GM12892 (cell line): ENCODE results near the gene NRF1.
"Not testable (repeated sequence)": the region's sequence is repeated elsewhere in the genome, so short reads cannot be mapped to it uniquely, and the experiment has no call there.

ENCODE experiments used
- DNase-seq: peaks from one replicate; pipeline ENCODE4 v3.0.0; 2011; ENCODE audit not compliant: insufficient read length
- FAIRE-seq: peaks from 2 replicates; lab custom pipeline; 2011; peaks lifted over from hg19 to GRCh38; lab: Jason Lieb, UNC
- POLR2A ChIP-seq: IDR thresholded peaks from 2 replicates; pipeline ENCODE4 v1.6.1; 2011; ENCODE audit warnings: low read depth, low read length, control low read depth
- POLR2AphosphoS5 ChIP-seq: IDR thresholded peaks from 2 replicates; pipeline ENCODE4 v1.6.1; 2011; ENCODE audit warnings: low read depth, low read length, control low read depth
- TAF1 ChIP-seq: IDR thresholded peaks from 2 replicates; pipeline ENCODE4 v1.6.1; 2011; ENCODE audit warnings: low read depth, mild to moderate bottlenecking, control low read depth, low read length, borderline replicate concordance

The NRF1 gene

DNA sequence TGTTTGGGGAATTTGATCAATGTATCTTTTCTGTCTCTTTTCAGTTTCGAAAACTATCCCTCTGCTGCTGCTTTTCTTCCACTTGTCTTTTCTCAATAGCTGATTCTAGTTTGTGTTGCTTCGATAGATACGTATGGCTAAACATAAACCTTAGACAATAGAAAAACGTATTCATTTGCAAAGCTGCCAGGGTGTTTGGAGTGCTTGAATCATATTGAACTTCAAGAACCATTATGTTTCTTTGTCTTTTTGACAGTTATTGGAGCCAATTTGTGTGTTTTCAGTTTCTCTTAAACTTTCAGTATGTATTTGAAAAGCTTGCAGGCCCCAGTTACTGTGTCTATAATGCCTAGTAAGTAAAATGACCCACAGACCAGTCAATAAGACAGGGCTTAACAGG, 25.1 kb downstream of the NRF1 start:
- FAIRE-seq = no peak
- TF ChIP-seq POLR2AphosphoS5 = no peak
- no peak for TF ChIP-seq POLR2A
- TF ChIP-seq TAF1 = no peak

DNA sequence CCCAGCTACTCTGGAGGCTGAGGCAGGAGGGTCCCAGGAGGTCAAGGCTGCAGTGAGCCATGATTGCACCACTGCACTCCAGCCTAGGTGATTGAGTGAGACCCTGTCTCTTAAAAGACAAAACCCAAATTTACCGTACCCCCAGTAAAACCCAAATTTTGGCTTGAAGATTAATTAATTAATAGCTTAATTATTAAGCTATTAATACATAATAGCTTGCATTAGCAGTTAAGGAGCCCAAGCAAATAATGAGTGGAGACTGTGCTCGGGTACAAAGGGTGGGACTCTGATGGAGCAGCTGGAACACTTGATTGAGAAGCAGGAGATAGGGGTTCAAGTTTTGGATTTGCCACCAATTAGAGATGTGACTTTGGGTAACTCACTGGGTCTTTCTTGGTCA, 28.9 kb downstream of the NRF1 start:
- no peak for FAIRE-seq
- DNase-seq = no peak
- no peak for TF ChIP-seq TAF1
- no peak for TF ChIP-seq POLR2AphosphoS5
- TF ChIP-seq POLR2A = no peak

More for the DNA sequence above, 25.1 kb downstream of the NRF1 start:
- DNase-seq = no peak

DNA sequence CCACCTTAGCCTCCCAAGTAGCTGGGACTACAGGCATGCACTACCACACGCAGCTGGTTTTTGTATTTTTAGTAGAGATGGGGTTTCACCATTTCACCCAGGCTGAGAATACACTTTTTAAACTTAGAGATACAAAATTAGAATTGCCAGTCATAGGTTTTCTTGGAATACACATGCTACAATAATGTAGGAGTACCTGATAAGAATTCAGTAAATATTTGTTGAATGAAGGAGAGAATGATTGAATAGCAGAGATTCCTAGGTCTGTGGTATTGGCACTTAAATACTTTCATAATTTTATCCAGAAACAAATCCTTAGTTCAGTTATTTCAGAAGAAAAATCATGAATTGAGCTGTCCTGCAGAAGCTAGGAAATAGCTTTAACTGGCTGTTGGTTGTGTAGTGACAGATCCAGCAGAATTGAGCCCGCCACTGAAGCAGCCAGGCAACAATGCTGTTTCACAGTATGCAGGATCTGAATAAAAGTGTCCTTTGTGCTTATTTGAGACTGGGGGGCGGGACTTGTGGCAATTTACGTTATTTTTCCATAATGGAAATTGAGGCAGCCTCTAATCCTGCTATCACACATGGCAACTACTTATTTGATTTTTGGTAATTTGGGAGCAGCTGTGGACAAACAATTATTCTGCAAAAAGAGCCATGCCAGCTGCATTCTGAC, 31.5 kb downstream of the NRF1 start:
- no peak for DNase-seq
- no peak for FAIRE-seq
- TF ChIP-seq POLR2AphosphoS5 = no peak
- TF ChIP-seq POLR2A = no peak
- no peak for TF ChIP-seq TAF1

DNA sequence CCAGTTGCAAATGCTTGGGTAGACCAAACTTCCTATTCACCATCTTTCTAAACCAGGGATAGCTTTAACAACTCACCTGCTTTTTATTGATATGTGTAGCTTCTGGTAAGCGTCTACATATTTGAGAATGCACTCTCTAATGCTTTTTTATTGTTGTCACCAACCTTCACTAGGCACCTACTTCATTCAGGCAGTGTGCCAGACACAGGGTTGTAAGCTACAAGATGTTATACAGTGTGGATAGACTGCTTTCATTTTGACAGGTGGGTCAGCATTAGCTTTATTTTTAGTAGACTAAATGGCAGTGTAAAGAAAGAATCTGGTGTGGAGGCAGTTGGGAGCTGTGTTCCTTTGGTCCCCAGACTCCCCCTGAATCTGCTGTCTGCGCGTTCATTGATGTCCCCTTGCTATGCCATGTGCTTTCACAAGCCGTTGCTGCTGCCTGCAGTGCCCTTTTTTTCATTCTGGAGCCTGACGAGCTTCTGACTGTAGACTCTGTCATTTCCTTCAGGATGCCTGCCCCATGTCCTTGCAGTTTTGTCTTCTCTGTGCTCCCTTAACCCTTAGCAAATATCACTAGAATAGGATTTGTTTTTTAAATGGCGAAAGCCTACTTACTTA, 32.1 kb downstream of the NRF1 start:
- FAIRE-seq = no peak
- no peak for DNase-seq

DNA sequence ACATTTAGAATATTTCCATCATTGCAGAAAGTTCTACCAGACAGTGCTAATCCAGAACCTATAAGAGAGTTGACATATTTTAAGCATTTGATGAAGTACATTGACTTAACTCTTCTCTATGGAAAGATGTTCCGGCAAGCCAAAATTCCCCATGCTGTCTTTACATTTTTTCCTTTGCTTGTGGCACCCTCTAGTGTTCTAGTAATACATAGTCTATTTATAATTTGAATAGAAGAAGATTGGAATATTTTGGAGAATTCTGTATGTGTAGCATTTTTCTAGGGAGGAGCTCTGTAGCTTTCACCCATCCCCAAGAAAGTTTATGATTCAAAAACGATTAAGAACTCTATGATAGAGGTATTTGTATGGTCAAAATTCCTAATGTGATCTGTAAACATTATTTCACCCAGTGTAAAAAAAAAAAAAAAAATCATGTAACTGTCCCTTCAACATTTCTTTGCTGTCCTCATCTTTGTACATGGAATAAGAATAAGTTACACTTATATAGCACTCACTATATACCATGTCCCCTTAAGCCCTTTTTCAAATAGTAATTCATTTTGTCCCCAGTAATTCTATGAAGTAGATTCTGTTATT, 33.2 kb downstream of the NRF1 start:
- no peak for TF ChIP-seq TAF1
- TF ChIP-seq POLR2AphosphoS5 = no peak
- DNase-seq (no peak), FAIRE-seq (no peak)

More for the DNA sequence above, 32.1 kb downstream of the NRF1 start:
- no peak for TF ChIP-seq POLR2AphosphoS5
- TF ChIP-seq TAF1 = no peak
- no peak for TF ChIP-seq POLR2A

DNA sequence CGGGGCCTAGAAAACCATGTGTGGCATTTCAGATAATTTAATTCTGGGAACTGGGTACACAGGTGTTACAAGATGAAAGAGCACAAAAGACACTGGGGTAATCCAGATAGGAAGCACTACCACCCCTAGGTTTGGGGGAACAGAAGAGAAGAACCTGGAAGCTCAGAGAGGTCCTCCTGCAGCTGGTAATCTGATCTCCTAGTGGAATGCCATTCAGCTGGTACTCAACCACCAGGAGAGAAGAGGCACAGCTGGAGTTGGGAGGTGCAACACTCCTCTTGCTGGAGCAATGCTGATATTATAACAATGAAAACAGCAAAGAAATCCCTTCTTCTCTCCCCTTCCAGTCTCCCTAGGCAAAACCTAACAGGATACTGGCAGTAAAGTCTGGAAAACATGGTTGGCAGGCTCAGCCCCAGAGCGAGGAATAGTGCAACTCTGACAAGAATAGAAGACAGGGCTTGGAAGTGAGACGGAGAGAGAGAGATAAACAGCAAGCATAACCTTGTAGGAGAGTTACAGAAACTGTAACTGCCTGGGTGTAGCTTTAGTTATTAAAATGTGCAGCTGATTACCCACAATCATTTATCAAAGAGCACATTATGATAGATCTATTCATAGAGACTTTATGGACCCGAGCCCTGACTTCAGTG, 35.0 kb downstream of the NRF1 start:
- no peak for DNase-seq

DNA sequence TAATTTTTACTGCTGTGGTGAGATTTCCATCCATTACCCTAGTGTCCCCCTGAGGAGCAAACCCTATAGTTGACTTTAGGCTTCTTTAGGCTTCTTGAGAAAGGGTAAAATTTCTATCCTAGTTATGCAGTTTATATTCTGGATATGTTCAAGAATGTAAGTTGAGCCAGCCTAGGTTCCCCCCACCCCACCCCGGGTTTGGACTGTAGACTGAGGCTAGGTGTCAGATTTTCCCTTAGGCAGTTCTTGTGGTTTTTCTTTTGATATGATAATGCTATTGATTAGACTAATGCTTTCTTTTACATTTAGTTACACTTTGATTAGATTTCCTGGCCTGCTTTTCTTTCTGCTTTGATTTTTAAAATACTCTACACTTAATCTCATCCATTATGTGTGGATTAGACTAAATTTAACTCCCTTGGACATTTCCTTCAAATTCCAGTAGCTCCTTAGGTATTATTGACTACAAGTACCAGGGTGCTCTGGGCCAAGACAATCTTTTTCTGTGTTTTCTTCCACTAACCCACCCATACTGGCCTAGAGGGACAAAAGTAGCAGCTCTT, 37.7 kb downstream of the NRF1 start:
- DNase-seq (no peak), FAIRE-seq (no peak)
- TF ChIP-seq POLR2A = no peak
- TF ChIP-seq TAF1 = no peak
- no peak for TF ChIP-seq POLR2AphosphoS5

More for the DNA sequence above, 35.0 kb downstream of the NRF1 start:
- no peak for TF ChIP-seq TAF1
- TF ChIP-seq POLR2A = no peak
- TF ChIP-seq POLR2AphosphoS5 = no peak
- no peak for FAIRE-seq

DNA sequence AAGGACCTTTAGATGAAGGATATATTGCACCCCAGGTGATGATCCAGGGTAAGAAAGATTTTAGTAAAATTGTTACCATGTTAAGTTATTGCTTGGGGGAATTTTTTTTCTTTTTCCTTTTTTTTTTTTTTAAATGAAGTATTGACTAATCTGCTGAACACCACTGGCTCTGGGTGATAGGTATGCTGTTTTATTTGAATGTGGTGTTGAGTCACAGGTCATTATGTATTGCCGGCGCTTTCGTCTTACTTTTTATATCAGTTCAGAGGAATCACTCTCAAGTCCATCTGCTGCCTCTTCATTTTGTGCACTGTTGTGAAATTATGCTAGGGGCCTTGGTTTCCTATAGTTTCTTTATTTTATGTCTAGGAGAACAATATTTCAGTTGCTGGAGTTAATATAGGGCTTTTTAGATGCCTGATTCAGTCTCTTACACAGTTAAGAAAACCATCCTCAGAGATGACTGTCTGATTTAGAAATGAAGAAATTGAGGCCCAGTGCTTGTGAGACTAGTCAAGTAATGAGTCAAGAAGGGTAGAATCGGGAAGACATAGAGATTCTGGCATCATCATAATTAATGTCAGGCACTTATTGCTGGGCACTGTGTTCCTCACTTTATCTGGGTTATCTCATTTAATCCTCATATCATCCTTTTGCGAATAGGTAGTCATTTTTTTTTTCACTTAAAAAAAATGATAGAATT, 38.7 kb downstream of the NRF1 start:
- no peak for FAIRE-seq
- no peak for DNase-seq
- TF ChIP-seq TAF1 = no peak

DNA sequence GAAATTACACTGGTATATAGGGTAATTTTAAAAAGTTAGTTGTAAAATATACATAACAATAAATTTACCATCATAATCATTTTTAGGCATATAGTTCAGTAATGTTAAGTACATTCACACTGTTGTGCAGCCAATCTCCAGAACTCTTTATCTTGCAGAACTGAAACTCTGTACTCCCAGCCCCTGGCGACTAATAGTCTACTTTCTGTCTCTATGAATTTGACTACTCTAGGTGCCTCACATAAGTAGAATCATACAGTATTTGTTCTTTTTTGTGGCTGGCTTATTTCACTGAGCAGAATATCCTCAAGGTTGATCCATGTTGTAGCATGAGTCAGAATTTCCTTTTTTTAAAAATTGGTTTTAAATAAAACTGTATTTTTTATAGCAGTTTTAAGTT, 41.4 kb downstream of the NRF1 start:
- DNase-seq = no peak
- TF ChIP-seq POLR2A = no peak
- no peak for TF ChIP-seq TAF1
- TF ChIP-seq POLR2AphosphoS5 = no peak
- no peak for FAIRE-seq

DNA sequence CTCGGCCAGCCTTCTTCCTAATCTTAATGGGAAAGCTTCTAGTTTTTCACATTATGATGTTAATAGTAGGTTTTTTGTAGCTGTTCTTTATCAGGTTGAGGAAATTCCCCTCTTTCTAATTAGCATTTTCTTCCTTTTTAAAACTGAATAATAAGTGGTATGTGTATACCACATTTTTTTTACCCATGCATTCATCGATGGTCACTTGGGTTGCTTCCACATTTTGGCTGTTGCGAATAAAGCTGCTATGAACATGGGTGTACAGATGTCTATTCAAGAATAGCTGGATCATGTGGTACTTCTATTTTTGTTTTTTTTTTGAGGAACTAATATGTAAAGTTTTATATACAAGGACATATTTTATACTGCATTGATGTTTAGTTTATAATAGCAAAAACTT, 44.3 kb downstream of the NRF1 start:
- DNase-seq (no peak), FAIRE-seq (no peak)
- TF ChIP-seq POLR2AphosphoS5 (no peak), POLR2A (no peak), TAF1 (no peak)

DNA sequence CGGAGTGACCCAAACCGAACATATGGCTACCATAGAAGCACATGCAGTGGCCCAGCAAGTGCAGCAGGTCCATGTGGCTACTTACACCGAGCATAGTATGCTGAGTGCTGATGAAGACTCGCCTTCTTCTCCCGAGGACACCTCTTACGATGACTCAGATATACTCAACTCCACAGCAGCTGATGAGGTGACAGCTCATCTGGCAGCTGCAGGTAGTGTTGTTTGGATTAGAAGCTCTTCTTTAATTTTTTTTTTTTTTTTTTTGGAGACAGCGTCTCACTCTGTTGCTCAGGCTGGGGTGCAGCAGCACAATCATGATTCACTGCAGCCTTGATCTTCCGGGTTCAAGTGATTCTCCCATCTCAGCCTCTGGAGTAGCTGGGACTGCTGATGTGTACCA, 45.8 kb downstream of the NRF1 start:
- FAIRE-seq (no peak), DNase-seq (no peak)
- no peak for TF ChIP-seq POLR2AphosphoS5

DNA sequence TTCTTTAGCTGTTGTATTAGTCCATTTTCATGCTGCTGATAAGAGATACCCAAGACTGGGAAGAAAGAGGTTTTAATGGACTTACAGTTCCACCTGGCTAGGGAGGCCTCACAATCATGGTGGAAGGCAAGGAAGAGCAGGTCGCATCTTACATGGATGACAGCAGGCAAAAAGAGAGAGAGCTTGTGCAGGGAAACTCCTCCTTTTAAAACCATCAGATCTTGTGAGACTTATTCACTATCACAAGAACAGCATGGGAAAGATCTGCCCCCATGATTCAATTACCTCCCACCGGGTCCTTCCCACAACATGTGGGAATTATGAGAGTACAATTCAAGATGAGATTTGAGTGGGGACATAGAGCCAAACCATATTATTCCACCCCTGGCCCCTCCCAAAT, 48.4 kb downstream of the NRF1 start:
- not testable (repeated sequence) for DNase-seq, FAIRE-seq
